Measurements from ENCODE around the gene TACC2. TPM values are rescaled to one million over a fixed set of nuclear protein-coding genes. Genes with fewer than 3 reads are reported as not detected.
"Not testable (repeated sequence)": the region's sequence is repeated elsewhere in the genome, so short reads cannot be mapped to it uniquely, and the experiment has no call there.

Gene TACC2
- total RNA-seq, 4 donors from 2014 or later, result 46.5 to 106 (median 71.6) TPM

GRCh38 chr10:122019414-122019975 is 30.5 kb downstream of the TACC2 start:
- Histone ChIP-seq H3K27me3 (no peaks in the 10 kb centered on the region), H3K27ac (peak overlapping the region; percentile 90 to 95 (median 94)), H3K9me3 (no peaks in the 10 kb centered on the region), H3K4me1 (peaks cover 4 to 56% (median 13%) of the 10 kb centered on the region in 3 donors), H3K36me3 (peaks cover 0 to 7% (median 0%) of the 10 kb centered on the region in 3 donors), H3K4me3 (peak overlapping the region; percentile 41 to 63 (median 51))
- intact Hi-C loops (cut with DNase I), result no loop called here
- no peak for DNase-seq
- WGBS, 2 donors, result 38 to 49% methylated on average over 5 to 14 of the region's 24 CpGs
- TF ChIP-seq, protein P1, sequence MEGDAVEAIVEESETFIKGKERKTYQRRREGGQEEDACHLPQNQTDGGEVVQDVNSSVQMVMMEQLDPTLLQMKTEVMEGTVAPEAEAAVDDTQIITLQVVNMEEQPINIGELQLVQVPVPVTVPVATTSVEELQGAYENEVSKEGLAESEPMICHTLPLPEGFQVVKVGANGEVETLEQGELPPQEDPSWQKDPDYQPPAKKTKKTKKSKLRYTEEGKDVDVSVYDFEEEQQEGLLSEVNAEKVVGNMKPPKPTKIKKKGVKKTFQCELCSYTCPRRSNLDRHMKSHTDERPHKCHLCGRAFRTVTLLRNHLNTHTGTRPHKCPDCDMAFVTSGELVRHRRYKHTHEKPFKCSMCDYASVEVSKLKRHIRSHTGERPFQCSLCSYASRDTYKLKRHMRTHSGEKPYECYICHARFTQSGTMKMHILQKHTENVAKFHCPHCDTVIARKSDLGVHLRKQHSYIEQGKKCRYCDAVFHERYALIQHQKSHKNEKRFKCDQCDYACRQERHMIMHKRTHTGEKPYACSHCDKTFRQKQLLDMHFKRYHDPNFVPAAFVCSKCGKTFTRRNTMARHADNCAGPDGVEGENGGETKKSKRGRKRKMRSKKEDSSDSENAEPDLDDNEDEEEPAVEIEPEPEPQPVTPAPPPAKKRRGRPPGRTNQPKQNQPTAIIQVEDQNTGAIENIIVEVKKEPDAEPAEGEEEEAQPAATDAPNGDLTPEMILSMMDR (IDR thresholded peaks at IDR 0.05), result peak in 1 of 6 experiments; percentile 8
- peak in 3 of 4 donors; percentile 63 to 82 (median 70) for TF ChIP-seq POLR2A (IDR thresholded peaks at IDR 0.05)

GRCh38 chr10:122020226-122020625 is 31.3 kb downstream of the TACC2 start:
- Histone ChIP-seq H3K36me3 (peaks cover 0 to 7% (median 0%) of the 10 kb centered on the region in 3 donors), H3K4me3 (peak overlapping the region; percentile 41 to 63 (median 51)), H3K9me3 (no peaks in the 10 kb centered on the region), H3K27me3 (no peaks in the 10 kb centered on the region), H3K27ac (peak overlapping the region; percentile 90 to 95 (median 94)), H3K4me1 (peaks cover 4 to 49% (median 13%) of the 10 kb centered on the region in 3 donors)
- 79 to 83% methylated on average over 6 of the region's 6 CpGs for WGBS, 2 donors
- intact Hi-C loops (cut with DNase I), result no loop called here
- TF ChIP-seq, protein P1 (IDR thresholded peaks at IDR 0.05), result no peak
- no peak for TF ChIP-seq POLR2A (IDR thresholded peaks at IDR 0.05)
- DNase-seq, result no peak

DNA sequence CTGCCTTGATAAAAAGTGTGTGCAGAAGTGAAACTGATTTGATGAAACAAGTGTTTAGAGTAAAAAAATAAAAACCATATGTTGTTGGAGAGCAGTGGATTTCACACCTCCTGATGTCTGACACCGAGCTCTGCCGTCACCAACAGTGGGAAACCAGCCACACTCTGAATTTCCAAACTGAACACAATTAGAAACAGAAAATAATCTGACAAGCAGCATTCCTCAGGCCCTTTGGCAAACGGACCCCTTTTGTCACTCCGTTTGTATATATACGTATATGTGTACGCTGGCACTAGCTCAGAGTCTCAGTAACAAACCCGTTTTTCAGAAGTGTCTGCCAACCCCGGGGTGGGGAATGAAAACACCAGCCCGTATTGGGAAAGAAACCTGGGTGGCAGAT is 32.4 kb downstream of the TACC2 start:
- Histone ChIP-seq H3K4me1 (peaks cover 4 to 45% (median 13%) of the 10 kb centered on the region in 3 donors), H3K4me3 (peak overlapping the region; percentile 41 to 63 (median 51))

GRCh38 chr10:122021828-122022227 is 32.9 kb downstream of the TACC2 start:
- H3K9me3 ChIP-seq, result no peaks in the 10 kb centered on the region
- H3K27ac ChIP-seq, result peak overlapping the region; percentile 90 to 95 (median 94)
- intact Hi-C loops (cut with DNase I), result no loop called here
- peak overlapping the region in 3 of 4 donors; percentile 50 to 63 (median 52) for H3K4me3 ChIP-seq
- WGBS, 2 donors, result 50 to 55% methylated on average over 11 of the region's 11 CpGs
- H3K27me3 ChIP-seq, result no peaks in the 10 kb centered on the region
- peaks cover 4 to 45% (median 13%) of the 10 kb centered on the region in 3 donors for H3K4me1 ChIP-seq
- H3K36me3 ChIP-seq, result peaks cover 0 to 7% (median 0%) of the 10 kb centered on the region in 3 donors
- DNase-seq, result no peak
- TF ChIP-seq, protein P1 (IDR thresholded peaks at IDR 0.05), result no peak
- no peak for TF ChIP-seq POLR2A (IDR thresholded peaks at IDR 0.05)

More for the DNA sequence above, 32.4 kb downstream of the TACC2 start:
- Histone ChIP-seq H3K27ac (peak overlapping the region; percentile 90 to 95 (median 94)), H3K36me3 (peaks cover 0 to 7% (median 0%) of the 10 kb centered on the region in 3 donors), H3K9me3 (no peaks in the 10 kb centered on the region), H3K27me3 (no peaks in the 10 kb centered on the region)
- DNase-seq, result no peak
- intact Hi-C loops (cut with DNase I), result no loop called here
- TF ChIP-seq POLR2A (IDR thresholded peaks at IDR 0.05), result no peak
- TF ChIP-seq, protein P1 (IDR thresholded peaks at IDR 0.05), result no peak
- WGBS, 2 donors, result 17 to 27% methylated on average over 9 of the region's 9 CpGs

DNA sequence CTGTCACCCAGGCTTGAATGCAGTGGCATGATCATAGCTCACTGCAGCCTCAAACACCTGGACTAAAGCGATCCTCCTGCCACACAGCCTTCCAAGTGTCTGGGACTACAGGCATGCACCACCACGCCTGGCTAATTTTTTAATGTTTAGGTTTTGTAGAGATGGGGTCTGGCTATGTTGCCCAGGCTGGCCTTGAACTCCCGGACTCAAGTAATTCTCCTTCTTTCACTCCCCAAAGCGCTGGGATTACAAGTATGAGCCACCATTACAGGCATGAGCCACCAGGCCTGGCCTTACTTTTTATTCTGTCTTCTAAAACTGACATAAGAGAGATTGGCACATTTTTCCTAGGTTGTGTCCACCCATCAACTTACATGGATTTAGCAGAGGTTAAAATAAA is 33.3 kb downstream of the TACC2 start:
- Histone ChIP-seq H3K9me3 (no peaks in the 10 kb centered on the region), H3K36me3 (peaks cover 0 to 7% (median 0%) of the 10 kb centered on the region in 3 donors), H3K27me3 (no peaks in the 10 kb centered on the region), H3K4me1 (peaks cover 4 to 45% (median 13%) of the 10 kb centered on the region in 3 donors), H3K4me3 (peak overlapping the region in 2 of 4 donors; percentile 50 to 52), H3K27ac (peak overlapping the region; percentile 90 to 95 (median 94))
- intact Hi-C loops (cut with DNase I), result no loop called here
- DNase-seq, result no peak
- no peak for TF ChIP-seq POLR2A (IDR thresholded peaks at IDR 0.05)
- TF ChIP-seq, protein P1 (IDR thresholded peaks at IDR 0.05), result no peak
- WGBS, 2 donors, result 55 to 83% methylated on average over 3 to 4 of the region's 4 CpGs

DNA sequence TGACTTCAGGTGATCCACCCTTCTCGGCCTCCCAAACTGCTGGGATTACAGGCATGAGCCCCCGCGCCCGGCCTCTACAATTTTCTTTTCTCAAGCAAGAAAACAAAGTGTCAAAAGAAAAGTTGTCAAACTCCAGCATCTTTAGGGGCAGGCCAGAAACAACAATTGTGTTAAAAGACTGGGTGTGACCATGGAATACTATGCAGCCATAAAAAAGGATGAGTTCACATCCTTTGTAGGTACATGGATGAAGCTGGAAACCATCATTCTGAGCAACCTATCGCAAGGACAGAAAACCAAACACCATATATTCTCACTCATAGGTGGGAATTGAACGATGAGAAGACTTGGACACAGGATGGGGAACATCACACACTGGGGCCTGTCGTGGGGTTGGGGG is 34.3 kb downstream of the TACC2 start:
- H3K27me3 ChIP-seq; intact Hi-C loops (cut with DNase I); DNase-seq; H3K4me3 ChIP-seq; H3K9me3 ChIP-seq; H3K36me3 ChIP-seq: not testable (repeated sequence)
- H3K4me1 ChIP-seq, result peaks cover 4 to 40% (median 13%) of the 10 kb centered on the region in 3 donors
- H3K27ac ChIP-seq, result peak overlapping the region in 3 of 4 donors; percentile 90 to 95 (median 95)
- 86 to 96% methylated on average over 4 to 7 of the region's 7 CpGs for WGBS, 2 donors
